ENCODE data around the gene RAI1. TPM values are rescaled to one million over a fixed set of nuclear protein-coding genes. Genes with fewer than 3 reads are reported as not detected.
A peak's percentile ranks its signal among the peaks of the same experiment; 100 is the strongest.

The RAI1 gene
- total and polyA plus RNA-seq, 2 experiments from 2014 or later: 0.87 to 0.89 TPM

DNA sequence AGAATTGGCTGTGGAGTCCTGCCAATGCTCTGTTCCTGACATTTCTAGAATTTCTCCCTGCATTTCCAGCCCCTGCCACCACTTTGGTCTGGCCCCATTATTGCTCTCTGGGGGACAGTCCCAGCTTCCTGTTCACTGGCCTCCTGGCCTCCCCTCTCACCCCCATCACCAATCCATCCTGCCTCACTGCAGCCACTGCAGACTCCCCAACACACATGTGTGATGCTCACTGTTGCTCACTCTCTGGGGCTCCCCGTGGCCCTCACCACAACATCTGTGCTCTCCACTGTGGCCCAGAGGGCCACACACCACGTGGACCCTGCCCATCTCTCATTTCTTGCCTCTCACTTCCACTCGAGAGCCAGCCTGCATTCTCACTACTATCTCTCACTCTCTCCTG, 91.0 kb downstream of the RAI1 start (continued):
- no peak for TF ChIP-seq ZNF331 (CRISPR knock-in tag; IDR thresholded peaks at IDR 0.05; ENCODE audit: low read depth)
- TF ChIP-seq, protein P1, sequence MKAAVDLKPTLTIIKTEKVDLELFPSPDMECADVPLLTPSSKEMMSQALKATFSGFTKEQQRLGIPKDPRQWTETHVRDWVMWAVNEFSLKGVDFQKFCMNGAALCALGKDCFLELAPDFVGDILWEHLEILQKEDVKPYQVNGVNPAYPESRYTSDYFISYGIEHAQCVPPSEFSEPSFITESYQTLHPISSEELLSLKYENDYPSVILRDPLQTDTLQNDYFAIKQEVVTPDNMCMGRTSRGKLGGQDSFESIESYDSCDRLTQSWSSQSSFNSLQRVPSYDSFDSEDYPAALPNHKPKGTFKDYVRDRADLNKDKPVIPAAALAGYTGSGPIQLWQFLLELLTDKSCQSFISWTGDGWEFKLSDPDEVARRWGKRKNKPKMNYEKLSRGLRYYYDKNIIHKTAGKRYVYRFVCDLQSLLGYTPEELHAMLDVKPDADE (IDR thresholded peaks at IDR 0.05): no peak

GRCh38 chr17:17774009-17774881, 93.0 kb downstream of the RAI1 start:
- DNase-seq (ENCODE audit: low spot score) (peak; percentile 55), ATAC-seq (no peak)
- Histone ChIP-seq H2AFZ (no peak overlapping the region), H3K27ac (ENCODE audit: low read depth) (no peak overlapping the region), H3K9me2 (ENCODE audit: insufficient read depth) (no peaks in the 10 kb centered on the region), H3K79me2 (replicated peaks; ENCODE audit: insufficient read depth) (no peaks in the 10 kb centered on the region), H3K4me2 (no peak overlapping the region), H3K4me3 (no peak overlapping the region), H3K4me1 (ENCODE audit: insufficient read depth) (peaks cover 4% of the 10 kb centered on the region; the same call in 1 of the 2 replicates), H3F3A (replicated peaks; ENCODE audit: low read depth) (0 out of 2 replicates have a peak, but pooled peaks cover 3% of the 10 kb centered on the region), H4K20me1 (replicated peaks; ENCODE audit: insufficient read depth) (no peaks in the 10 kb centered on the region), H3K27me3 (ENCODE audit: insufficient read depth) (peaks cover 8% of the 10 kb centered on the region; the same call in 1 of the 2 replicates), H3K36me3 (ENCODE audit: insufficient read depth) (no peaks in the 10 kb centered on the region)
- peaks cover 10% of the 10 kb centered on the region for H3K27me3 Mint-ChIP-seq (ENCODE audit: insufficient read depth, low read depth, poor library complexity)
- H3K27ac Mint-ChIP-seq: no peak overlapping the region
- no peak overlapping the region for H3K4me3 Mint-ChIP-seq
- H3K9me3 Mint-ChIP-seq: no peaks in the 10 kb centered on the region; the same call in 2 of the 3 replicates
- no peaks in the 10 kb centered on the region for H3K36me3 Mint-ChIP-seq (ENCODE audit: low read depth)
- H3K4me1 Mint-ChIP-seq: peaks cover 13% of the 10 kb centered on the region
- TF ChIP-seq ZNF331 (CRISPR knock-in tag; IDR thresholded peaks at IDR 0.05; ENCODE audit: low read depth) (no peak), POLR2AphosphoS5 (IDR thresholded peaks at IDR 0.05; ENCODE audit: low read depth) (no peak), EZH2phosphoT487 (IDR thresholded peaks at IDR 0.05; ENCODE audit: unreplicated experiment) (no peak), ZNF114 (CRISPR knock-in tag; IDR thresholded peaks at IDR 0.05) (no peak)
- TF ChIP-seq, protein P2, sequence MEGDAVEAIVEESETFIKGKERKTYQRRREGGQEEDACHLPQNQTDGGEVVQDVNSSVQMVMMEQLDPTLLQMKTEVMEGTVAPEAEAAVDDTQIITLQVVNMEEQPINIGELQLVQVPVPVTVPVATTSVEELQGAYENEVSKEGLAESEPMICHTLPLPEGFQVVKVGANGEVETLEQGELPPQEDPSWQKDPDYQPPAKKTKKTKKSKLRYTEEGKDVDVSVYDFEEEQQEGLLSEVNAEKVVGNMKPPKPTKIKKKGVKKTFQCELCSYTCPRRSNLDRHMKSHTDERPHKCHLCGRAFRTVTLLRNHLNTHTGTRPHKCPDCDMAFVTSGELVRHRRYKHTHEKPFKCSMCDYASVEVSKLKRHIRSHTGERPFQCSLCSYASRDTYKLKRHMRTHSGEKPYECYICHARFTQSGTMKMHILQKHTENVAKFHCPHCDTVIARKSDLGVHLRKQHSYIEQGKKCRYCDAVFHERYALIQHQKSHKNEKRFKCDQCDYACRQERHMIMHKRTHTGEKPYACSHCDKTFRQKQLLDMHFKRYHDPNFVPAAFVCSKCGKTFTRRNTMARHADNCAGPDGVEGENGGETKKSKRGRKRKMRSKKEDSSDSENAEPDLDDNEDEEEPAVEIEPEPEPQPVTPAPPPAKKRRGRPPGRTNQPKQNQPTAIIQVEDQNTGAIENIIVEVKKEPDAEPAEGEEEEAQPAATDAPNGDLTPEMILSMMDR (conservative IDR thresholded peaks at IDR 0.05; ENCODE audit: low read depth in 2 of 2): peak; percentile 58 to 61

- Mint-ChIP-seq H3K36me3 (ENCODE audit: low read depth) (no peaks in the 10 kb centered on the region), H3K27me3 (ENCODE audit: insufficient read depth, low read depth, poor library complexity) (peaks cover 22% of the 10 kb centered on the region), H3K4me3 (no peak overlapping the region), H3K9me3 (no peaks in the 10 kb centered on the region; the same call in 2 of the 3 replicates), H3K27ac (no peak overlapping the region), H3K4me1 (peaks cover 18% of the 10 kb centered on the region)
- Histone ChIP-seq H2AFZ (no peak overlapping the region), H3K79me2 (replicated peaks; ENCODE audit: insufficient read depth) (no peaks in the 10 kb centered on the region), H3K4me2 (no peak overlapping the region), H3F3A (replicated peaks; ENCODE audit: low read depth) (peaks cover 12% of the 10 kb centered on the region; the same call in 1 of the 2 replicates), H3K9me2 (ENCODE audit: insufficient read depth) (no peaks in the 10 kb centered on the region), H3K4me1 (ENCODE audit: insufficient read depth) (peaks cover 25% of the 10 kb centered on the region), H4K20me1 (replicated peaks; ENCODE audit: insufficient read depth) (no peaks in the 10 kb centered on the region), H3K27me3 (ENCODE audit: insufficient read depth) (peaks cover 26% of the 10 kb centered on the region), H3K36me3 (ENCODE audit: insufficient read depth) (no peaks in the 10 kb centered on the region), H3K27ac (ENCODE audit: low read depth) (no peak overlapping the region), H3K4me3 (no peak overlapping the region)
- ATAC-seq (no peak), DNase-seq (ENCODE audit: low spot score) (no peak)
- no peak for TF ChIP-seq EZH2 (IDR thresholded peaks at IDR 0.05; ENCODE audit: low read depth, unreplicated experiment)
- TF ChIP-seq EZH2phosphoT487 (IDR thresholded peaks at IDR 0.05; ENCODE audit: unreplicated experiment): no peak
- TF ChIP-seq STAT1 (IDR thresholded peaks at IDR 0.05; ENCODE audit: unreplicated experiment): no peak
- TF ChIP-seq ZNF331 (CRISPR knock-in tag; IDR thresholded peaks at IDR 0.05; ENCODE audit: low read depth): no peak
- no peak for TF ChIP-seq ZNF114 (CRISPR knock-in tag; IDR thresholded peaks at IDR 0.05)
- TF ChIP-seq CREB1 (CRISPR knock-in tag; IDR thresholded peaks at IDR 0.05; ENCODE audit: low read depth): no peak
- no peak for TF ChIP-seq NANOG (IDR thresholded peaks at IDR 0.05; ENCODE audit: borderline replicate concordance)
- TF ChIP-seq, protein P3, sequence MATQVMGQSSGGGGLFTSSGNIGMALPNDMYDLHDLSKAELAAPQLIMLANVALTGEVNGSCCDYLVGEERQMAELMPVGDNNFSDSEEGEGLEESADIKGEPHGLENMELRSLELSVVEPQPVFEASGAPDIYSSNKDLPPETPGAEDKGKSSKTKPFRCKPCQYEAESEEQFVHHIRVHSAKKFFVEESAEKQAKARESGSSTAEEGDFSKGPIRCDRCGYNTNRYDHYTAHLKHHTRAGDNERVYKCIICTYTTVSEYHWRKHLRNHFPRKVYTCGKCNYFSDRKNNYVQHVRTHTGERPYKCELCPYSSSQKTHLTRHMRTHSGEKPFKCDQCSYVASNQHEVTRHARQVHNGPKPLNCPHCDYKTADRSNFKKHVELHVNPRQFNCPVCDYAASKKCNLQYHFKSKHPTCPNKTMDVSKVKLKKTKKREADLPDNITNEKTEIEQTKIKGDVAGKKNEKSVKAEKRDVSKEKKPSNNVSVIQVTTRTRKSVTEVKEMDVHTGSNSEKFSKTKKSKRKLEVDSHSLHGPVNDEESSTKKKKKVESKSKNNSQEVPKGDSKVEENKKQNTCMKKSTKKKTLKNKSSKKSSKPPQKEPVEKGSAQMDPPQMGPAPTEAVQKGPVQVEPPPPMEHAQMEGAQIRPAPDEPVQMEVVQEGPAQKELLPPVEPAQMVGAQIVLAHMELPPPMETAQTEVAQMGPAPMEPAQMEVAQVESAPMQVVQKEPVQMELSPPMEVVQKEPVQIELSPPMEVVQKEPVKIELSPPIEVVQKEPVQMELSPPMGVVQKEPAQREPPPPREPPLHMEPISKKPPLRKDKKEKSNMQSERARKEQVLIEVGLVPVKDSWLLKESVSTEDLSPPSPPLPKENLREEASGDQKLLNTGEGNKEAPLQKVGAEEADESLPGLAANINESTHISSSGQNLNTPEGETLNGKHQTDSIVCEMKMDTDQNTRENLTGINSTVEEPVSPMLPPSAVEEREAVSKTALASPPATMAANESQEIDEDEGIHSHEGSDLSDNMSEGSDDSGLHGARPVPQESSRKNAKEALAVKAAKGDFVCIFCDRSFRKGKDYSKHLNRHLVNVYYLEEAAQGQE (IDR thresholded peaks at IDR 0.05; ENCODE audit: unreplicated experiment): no peak
- no peak for TF ChIP-seq JUNB (IDR thresholded peaks at IDR 0.05; ENCODE audit: unreplicated experiment)
- TF ChIP-seq, protein P2 (conservative IDR thresholded peaks at IDR 0.05; ENCODE audit: low read depth in 2 of 2): no peak
Observed at GRCh38 chr17:17776889-17777288, 95.6 kb downstream of the RAI1 start.

Measured in GM23338 (cell line).